PC-9 (cell line): ENCODE measurements around the gene CIITA.

ENCODE experiments used
- CTCF ChIP-seq: fragments of 200-600 bp; sonication (generic); conservative IDR thresholded peaks from 2 replicates; pipeline ENCODE4 v1.6.1; 2017; ENCODE audit warnings: mixed run types, antibody characterized with exemption, mild to moderate bottlenecking, moderate library complexity
- EZH2 ChIP-seq: fragments of 200-600 bp; sonication (generic); IDR thresholded peaks from 2 replicates; pipeline ENCODE4 v1.8.0; 2017; ENCODE audit warnings: antibody characterized with exemption, low read depth

- TF ChIP-seq CTCF (no peak), EZH2 (no peak)
These were observed 42.9 kb upstream of the CIITA start for GRCh38 chr16:10834130-10834529.
